Mononuclear cell (primary cell): Measurements from ENCODE around the gene PDX1. TPM values are rescaled to one million over a fixed set of nuclear protein-coding genes. Genes with fewer than 3 reads are reported as not detected.

Experiments used
- H3K27me3 ChIP-seq: 2 replicates; pipeline ENCODE4 v1.6.0; 2011; ENCODE audit warnings: low read length, control low read depth; ENCODE audit not compliant: insufficient read depth
- H3K4me1 ChIP-seq: 2 replicates; pipeline ENCODE4 v1.5.1; 2011; ENCODE audit warnings: mild to moderate bottlenecking, low read length, control low read depth; ENCODE audit not compliant: insufficient read depth
- H3K4me3 ChIP-seq: 2 replicates; pipeline ENCODE4 v1.5.1; 2011; ENCODE audit warnings: mild to moderate bottlenecking, low read length, moderate library complexity
- H3K9me3 ChIP-seq: 2 replicates; pipeline ENCODE4 v1.5.1; 2011; ENCODE audit warnings: low read depth, mild to moderate bottlenecking, control low read depth, low read length
- total RNA-seq: library from RNA; depleted of rRNA; stranded (reverse); fragments of >200 nt; gene quantifications from one replicate; pipeline ENCODE4 v1.2.3, GENCODE V29; 2012

The PDX1 gene
- total RNA-seq, 1 donor, result not detected

- Histone ChIP-seq H3K4me3 (no peak overlapping the region), H3K27me3 (peaks cover 99% of the 10 kb centered on the region), H3K9me3 (no peaks in the 10 kb centered on the region), H3K4me1 (peaks cover 12% of the 10 kb centered on the region)
Measured at GRCh38 chr13:27969866-27970229, 50.0 kb downstream of the PDX1 start.

DNA sequence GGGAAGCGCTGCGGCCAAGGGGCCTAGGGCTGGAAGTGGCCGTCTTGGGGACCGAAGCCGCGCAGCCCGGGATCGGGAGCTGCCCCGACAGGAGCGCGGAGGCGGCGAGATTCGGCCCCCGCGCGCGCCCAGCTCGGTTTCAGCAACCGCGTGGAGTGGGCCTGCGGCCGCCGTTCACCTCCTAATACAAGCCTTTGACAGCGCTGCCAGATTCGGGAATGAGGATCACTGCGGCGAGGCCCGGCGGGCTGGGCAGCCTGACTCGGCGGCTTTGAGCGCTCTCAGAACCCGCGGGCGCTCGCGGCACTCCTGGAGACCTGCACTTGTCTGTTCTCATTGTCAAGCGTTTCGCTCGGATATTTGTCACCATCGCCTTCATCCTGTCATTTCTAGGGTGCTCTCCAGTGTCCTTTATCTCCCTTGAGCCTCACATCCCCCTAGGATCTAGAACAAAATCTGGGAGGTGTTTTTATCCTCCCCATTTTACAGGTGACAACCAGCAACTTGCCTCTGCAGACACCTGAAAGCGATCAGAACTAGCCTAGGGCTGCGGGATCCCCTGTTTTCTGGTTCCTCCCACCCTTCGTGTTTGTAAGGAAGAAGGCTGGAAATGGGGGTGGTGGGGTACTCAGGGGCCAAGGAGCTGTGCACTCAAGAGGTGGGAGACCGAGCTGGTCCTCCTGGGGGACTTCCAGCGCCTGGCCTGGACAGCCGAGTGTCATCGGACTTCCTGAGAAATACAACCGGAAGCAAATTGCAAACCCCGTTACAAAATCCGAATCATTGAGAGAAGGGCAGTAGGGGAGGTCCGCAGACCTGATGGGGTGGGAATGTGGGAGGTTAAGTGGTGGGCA, 50.8 kb downstream of the PDX1 start:
- peaks cover 13% of the 10 kb centered on the region for H3K4me1 ChIP-seq
- H3K4me3 ChIP-seq, result no peak overlapping the region
- H3K27me3 ChIP-seq, result peaks cover 99% of the 10 kb centered on the region
- no peaks in the 10 kb centered on the region for H3K9me3 ChIP-seq

- H3K4me1 ChIP-seq, result peaks cover 15% of the 10 kb centered on the region
- no peak overlapping the region for H3K4me3 ChIP-seq
- peaks cover 99% of the 10 kb centered on the region for H3K27me3 ChIP-seq
- H3K9me3 ChIP-seq, result no peaks in the 10 kb centered on the region
Measured at GRCh38 chr13:27971236-27971645, 51.4 kb downstream of the PDX1 start.

DNA sequence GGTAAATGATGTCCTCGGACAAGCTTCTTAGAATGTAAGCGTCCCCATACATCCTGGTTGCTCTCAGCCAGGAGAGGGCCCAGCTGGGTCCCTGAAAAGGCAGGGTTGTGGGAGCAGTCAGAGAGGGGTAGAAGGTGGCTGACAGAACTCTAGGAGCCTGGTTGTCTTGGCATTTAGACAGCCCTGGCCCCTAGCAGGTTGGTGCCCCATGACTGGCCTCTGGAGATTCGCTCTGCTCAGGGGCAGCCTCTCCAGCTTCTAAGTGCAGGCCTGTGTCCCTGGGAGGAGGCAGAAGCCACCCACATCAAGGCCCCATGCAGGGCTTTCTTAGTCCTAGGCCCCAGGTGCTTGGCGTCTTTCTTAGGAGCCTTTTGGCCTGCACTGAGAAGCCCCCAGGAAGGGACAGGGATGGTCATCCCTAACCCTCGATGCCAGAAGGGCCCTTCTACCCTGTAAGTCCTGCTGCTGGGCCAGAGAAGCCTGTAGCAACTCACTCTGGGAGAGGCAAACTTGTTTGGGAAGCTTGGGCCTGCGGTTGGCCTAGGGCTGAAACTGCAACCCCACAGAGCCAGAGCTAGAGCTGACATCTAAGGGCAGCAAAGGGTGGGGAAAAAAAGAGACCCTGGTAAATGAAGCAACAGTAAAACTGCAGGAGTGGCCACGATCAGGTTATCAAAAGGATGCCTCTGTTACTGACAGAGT, 52.1 kb downstream of the PDX1 start:
- Histone ChIP-seq H3K9me3 (no peaks in the 10 kb centered on the region), H3K27me3 (peaks cover 99% of the 10 kb centered on the region), H3K4me3 (no peak overlapping the region), H3K4me1 (peaks cover 11% of the 10 kb centered on the region)

DNA sequence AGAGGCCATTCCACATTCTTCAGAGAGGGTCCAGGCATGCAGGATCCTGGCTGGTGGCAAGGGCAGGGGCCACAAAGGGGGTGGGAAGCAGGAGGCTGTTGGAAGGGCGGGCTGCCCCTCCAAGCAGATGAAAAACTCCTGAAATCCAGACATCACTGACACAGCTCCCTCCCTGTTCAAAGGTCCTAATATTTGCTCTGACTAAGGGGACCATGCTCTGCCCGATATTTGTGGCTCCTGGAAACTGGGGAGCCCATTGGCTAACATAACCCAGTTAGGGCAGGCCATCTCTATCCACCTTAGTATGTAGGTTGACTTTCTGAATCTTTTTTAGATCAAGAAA, 52.6 kb downstream of the PDX1 start:
- Histone ChIP-seq H3K9me3 (no peaks in the 10 kb centered on the region), H3K4me3 (no peak overlapping the region), H3K4me1 (peaks cover 11% of the 10 kb centered on the region), H3K27me3 (peaks cover 99% of the 10 kb centered on the region)

DNA sequence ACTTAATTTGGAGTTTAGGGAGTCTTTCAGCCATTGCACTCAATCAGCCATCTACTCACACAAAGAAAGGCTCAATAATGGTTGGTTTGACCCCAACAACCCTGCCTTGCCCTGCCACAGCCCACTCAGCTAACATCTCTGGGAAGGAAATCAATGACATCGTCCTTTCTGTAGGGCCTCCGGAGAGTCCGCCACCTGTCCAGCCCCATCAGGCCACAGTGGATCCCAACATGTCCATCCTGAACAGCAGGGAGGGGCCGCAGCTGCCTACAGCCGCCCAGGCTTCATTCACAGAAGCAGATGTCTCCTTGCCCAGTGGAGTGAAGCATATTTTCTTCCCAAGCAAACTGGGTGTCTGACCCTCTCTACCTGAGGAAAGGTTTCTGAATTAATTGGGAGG, 53.5 kb downstream of the PDX1 start:
- no peaks in the 10 kb centered on the region for H3K9me3 ChIP-seq
- no peak overlapping the region for H3K4me3 ChIP-seq
- H3K27me3 ChIP-seq, result peaks cover 98% of the 10 kb centered on the region
- peaks cover 7% of the 10 kb centered on the region for H3K4me1 ChIP-seq

DNA sequence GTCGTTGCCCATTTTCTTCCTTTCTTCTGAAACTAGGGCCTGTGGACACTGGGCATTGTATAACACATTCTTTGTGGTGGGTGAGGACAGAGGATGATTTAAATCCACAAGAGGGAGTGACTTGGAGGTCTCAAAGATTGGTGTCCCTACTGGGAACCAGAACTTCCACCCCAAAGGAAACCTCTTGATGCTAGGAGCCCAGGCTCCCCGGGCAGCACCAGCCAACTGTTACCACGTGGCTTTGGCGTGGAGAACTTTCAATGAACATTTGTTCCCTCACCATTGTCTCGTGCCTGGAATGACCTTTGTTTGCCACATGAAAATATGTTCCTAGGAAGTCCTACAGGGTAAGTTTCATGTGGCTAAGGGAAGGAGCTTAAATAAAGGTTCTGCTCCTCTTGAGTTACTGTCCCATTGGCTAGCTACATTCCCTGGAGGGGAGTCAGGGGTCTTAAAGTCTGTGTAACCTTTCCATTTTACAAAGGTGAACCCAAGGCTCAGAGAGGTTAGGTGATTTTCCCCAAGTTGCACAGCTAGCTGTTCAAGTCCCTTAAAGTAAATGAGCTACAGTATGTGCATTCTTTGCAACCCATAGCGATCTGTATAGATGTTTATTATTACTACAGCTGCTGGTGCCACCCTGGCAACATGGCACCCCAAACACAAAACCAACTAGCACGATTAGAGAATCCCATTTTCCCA, 54.3 kb downstream of the PDX1 start:
- peaks cover 96% of the 10 kb centered on the region for H3K27me3 ChIP-seq
- no peak overlapping the region for H3K4me3 ChIP-seq
- peaks cover 4% of the 10 kb centered on the region for H3K4me1 ChIP-seq
- H3K9me3 ChIP-seq, result no peaks in the 10 kb centered on the region

Other genes with a start within 250 kb of the PDX1 start
- gene GSX1, start 127.5 kb upstream of the PDX1 start, total RNA-seq, result not detected
- gene CDX2, start 49.3 kb downstream of the PDX1 start, total RNA-seq, result not detected
- gene URAD, start 68.7 kb downstream of the PDX1 start, total RNA-seq, result not detected
- 4.3 TPM for gene FLT3, start 180.6 kb downstream of the PDX1 start, total RNA-seq
- 60.0 TPM for gene PAN3, start 218.5 kb downstream of the PDX1 start, total RNA-seq